Measurements from ENCODE around the gene ESAM.

DNA sequence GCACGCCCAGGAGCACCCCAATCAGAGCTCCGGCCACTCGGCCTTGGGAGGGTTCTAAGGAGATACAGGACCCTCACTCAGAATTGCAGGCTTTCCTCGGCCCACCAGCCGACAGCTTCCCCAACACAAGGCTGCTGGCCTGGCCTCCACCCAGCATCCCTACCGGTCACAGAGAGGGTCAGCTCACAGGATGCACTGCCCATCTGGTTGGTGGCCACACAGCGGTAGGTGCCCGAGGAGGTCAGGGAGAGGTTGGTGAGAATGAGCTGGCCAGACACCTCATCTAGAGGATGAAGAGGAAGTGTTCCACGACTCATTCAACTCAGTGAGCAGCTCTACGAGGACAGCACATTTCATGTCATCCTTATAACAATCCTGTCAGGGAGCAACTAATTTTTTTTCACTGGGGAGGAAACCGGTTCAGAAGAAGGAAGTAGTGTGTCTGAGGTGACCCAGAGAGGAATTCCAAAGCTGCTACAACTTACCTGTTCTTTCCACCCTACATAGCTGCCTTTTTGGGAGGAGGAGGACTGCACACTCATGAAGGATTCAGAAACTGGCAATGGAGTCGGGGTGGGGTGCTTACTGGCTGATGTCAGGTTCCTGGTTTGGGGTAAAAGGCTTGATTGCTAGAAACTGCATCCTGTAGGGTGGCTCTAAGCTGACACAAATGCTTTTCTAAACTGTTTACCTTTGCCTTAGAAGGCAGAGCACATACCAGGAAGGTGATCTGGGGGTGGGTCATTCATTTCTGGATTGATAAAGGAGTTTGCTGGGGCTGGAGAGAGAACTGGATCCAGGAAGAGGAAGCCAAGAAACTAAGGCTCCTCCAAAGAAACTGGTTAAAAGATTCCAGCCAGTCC is 13.4 kb downstream of the ESAM start:
- no peak for TF ChIP-seq EZH2 (IDR thresholded peaks at IDR 0.05; ENCODE audit: borderline replicate concordance, low read length)
- TF ChIP-seq, protein P1, sequence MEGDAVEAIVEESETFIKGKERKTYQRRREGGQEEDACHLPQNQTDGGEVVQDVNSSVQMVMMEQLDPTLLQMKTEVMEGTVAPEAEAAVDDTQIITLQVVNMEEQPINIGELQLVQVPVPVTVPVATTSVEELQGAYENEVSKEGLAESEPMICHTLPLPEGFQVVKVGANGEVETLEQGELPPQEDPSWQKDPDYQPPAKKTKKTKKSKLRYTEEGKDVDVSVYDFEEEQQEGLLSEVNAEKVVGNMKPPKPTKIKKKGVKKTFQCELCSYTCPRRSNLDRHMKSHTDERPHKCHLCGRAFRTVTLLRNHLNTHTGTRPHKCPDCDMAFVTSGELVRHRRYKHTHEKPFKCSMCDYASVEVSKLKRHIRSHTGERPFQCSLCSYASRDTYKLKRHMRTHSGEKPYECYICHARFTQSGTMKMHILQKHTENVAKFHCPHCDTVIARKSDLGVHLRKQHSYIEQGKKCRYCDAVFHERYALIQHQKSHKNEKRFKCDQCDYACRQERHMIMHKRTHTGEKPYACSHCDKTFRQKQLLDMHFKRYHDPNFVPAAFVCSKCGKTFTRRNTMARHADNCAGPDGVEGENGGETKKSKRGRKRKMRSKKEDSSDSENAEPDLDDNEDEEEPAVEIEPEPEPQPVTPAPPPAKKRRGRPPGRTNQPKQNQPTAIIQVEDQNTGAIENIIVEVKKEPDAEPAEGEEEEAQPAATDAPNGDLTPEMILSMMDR (conservative IDR thresholded peaks at IDR 0.05 in 1 of 2, IDR thresholded peaks at IDR 0.05 in 1 of 2; ENCODE audit: extremely low read depth in 1 of 2, insufficient read depth in 1 of 2, low read depth in 1 of 2, low read length in 2 of 2), result no peak
